Lung microvascular endothelial cell (primary cell): ENCODE results near the gene HEBP1. TPM values are rescaled to one million over a fixed set of nuclear protein-coding genes. Genes with fewer than 3 reads are reported as not detected.
"Not testable (repeated sequence)": the region's sequence is repeated elsewhere in the genome, so short reads cannot be mapped to it uniquely, and the experiment has no call there.

Source experiments
- DNase-seq, 2 donors: peaks; one replicate each; pipeline versions ENCODE4 v3.0.0 to v3.0.0-alpha.2; 2010; ENCODE audit warnings: low read depth in 2 of 2
- total RNA-seq: library from RNA; depleted of rRNA; stranded (reverse); fragments of >200 nt; gene quantifications from 2 replicates; pipeline ENCODE4 v1.2.1, GENCODE V29; 2014

HEBP1 gene, protein sequence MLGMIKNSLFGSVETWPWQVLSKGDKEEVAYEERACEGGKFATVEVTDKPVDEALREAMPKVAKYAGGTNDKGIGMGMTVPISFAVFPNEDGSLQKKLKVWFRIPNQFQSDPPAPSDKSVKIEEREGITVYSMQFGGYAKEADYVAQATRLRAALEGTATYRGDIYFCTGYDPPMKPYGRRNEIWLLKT
- total RNA-seq: 19.0 and 28.2 TPM in 2 replicates

- peak; percentile 95 to 96 for DNase-seq
These were observed at the start of gene HEBP1 for GRCh38 chr12:12999959-13000615. Gene HEBP1 (minus strand): TSS chr12:13000265. CDS start chr12:13000114, 151 bp downstream.

- peak; percentile 62 to 75 for DNase-seq
These were observed 49.8 kb upstream of the HEBP1 start for GRCh38 chr12:13049816-13050215.

GRCh38 chr12:13046964-13047363 is 46.9 kb upstream of the HEBP1 start:
- DNase-seq: no peak

DNA sequence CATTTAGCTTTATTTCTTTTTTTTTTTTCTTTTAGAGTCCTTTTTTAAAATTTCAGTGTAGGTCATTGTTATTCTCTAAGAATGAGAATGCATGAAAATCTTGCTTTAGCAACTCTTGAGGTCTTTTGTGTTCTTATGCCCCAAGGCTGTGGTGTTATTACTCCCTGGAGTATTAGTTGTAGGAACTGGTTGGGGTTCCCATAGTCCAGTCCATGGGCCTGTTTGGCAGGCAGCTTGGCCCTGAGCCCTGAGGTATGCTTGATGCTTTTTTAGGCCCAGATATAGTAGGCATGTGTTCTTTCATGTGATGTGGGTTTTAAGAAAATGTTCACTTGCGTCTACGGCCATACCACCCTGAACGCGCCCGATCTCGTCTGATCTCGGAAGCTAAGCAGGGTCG is 45.8 kb upstream of the HEBP1 start:
- no peak for DNase-seq

DNA sequence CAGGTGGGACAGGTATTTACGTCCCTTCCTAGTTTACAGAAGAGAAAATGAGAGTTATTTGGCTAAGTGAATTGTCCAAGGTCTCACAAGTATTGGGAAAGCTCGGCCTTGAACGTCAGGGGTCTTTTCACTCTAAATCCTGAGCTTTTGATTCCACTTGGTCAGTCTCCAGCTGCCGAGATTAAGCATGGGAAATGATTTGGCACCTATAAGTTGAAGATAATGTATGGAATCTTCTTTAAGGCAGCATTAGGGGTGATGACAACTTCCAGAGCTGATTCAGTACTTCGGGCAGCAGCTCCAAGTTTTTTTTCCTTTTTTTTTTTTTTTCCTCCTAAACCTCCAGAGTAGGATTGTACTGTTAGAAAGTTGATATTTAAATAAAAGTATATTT is 44.8 kb upstream of the HEBP1 start:
- DNase-seq: peak in 1 of 2 donors; percentile 15

- peak; percentile 70 to 77 for DNase-seq
These were observed 44.2 kb upstream of the HEBP1 start, which contains the start of gene FAM234B for GRCh38 chr12:13044002-13044905. Gene FAM234B (plus strand): TSS chr12:13044381. CDS start chr12:13044404, 23 bp downstream.

DNA sequence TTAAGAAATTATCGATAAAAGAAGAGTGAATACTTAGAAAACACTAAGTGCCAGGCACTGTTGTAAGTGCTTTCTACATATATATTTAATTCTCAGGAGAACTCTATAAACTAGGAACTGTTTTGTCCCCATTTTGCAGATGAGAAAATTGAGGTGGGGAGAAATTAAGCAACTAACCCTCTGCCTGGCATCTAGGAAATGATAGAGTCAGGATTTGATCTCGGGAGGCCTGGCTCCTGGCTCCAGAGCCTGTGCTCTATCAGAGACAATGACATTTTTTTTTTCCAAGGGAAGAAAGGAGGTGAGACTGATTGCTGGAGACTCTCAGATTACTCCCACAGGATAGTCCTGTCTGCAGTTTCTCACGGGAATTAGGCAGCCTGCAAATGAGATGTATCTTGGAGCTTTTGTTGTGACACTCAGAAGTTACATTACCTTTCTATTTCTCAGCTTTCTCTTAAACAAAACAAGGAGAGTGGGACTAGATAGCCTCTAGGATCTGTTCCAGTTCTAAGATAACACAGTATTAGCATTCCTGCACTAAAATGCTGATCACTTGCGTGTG is 42.7 kb upstream of the HEBP1 start:
- no peak for DNase-seq

GRCh38 chr12:13041224-13041623 is 41.2 kb upstream of the HEBP1 start:
- DNase-seq: no peak

DNA sequence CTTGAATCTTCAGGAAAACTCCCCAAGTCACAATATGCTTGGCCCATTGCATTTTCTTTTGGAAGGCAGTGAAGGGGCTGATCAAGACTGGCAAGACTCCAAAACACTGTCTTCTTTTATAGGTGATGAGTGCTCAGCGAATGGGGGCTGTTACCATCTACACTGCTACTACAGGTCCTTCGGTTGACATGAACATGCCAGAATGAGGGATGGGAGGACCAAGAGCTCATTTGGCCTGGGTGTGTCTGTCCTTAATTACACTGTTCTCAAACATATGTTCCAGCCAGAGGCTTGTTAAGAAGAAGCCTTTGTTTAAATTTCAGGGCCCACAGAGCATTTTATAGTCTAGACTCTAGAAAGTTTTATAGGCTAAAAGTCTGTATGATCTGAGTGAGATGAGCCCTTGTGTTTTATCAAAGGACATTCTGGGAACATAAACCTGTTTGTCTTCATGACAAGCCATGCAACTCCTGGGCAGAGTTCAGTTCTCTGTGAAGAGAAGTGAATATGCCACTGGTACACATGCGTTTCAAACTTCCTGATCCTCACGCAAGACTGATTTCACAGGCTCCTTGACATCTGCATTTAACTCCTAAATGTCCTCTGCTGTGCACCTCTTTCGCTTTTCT is 39.4 kb upstream of the HEBP1 start:
- DNase-seq: no peak

DNA sequence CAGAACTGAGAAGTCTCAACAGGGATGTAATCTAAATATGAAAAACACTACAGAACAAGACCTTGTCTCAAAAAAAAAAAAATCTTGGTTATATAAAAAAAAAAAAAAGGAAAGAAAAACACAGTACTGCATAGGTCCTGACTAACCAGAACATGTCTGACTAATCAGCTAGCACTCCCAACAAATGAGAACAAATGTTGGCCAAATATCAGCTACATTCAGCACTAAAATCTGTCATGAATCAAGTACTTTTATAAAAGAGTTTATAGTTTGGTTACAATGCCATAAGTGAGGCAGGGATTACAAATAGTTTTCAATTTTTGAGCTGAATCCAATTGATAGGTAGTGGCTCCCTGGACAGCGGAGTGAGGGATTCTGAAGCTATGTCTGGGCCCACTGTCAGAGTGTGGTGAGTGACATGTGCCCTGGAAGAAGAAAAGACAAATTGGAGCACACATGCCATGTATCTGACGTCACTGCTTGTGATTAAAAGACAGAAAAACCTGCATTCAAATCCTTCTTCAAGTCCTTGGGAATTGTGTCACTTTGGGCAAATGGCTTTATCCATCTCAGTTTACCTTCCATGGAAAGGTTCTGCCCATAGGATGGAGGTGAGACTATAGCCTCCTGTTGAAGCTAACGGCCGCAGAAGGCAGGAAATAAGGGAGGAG is 38.6 kb upstream of the HEBP1 start:
- DNase-seq: peak in 1 of 2 donors; percentile 27

DNA sequence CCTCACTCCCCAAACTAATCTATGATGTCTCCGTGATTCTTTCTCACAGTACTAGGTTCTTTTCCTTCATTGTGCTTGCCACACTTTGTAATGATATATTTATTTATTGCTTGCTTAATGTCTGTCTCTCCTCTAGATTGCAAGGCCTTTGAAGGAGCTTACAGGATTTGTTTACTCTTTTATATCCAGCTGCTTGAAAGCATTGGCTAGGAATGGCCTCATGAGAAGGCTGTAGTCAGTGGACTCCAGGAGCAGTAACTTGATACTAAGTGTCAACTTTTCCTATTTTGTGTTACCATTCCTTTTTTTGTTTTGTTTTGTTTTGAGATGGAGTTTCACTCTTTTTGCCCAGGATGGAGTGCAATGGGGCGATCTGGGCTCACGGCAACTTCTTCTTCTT is 36.8 kb upstream of the HEBP1 start:
- no peak for DNase-seq

GRCh38 chr12:13035335-13035734 is 35.3 kb upstream of the HEBP1 start:
- DNase-seq: not testable (repeated sequence)

- peak in 1 of 2 donors; percentile 78 for DNase-seq
These were observed 33.4 kb upstream of the HEBP1 start for GRCh38 chr12:13033476-13033875.

DNA sequence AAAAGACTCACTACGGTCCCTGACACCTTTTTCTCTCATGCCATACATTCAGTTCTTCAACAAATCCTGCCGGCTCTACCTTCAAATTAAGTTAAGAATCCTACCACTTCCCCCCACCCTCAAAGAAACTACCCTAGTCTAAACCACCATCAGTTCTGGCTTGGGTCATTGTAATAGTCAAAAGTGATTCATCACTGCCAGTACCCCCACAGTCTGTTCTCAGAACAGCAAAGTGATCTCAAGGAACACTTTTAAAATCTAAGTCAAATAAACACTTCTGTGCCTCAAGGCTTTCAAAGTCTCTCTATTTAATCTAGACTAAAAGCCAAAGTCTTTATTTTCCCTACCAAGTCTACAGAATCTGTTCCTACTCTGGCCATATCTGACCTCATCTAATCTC is 32.1 kb upstream of the HEBP1 start:
- no peak for DNase-seq

DNA sequence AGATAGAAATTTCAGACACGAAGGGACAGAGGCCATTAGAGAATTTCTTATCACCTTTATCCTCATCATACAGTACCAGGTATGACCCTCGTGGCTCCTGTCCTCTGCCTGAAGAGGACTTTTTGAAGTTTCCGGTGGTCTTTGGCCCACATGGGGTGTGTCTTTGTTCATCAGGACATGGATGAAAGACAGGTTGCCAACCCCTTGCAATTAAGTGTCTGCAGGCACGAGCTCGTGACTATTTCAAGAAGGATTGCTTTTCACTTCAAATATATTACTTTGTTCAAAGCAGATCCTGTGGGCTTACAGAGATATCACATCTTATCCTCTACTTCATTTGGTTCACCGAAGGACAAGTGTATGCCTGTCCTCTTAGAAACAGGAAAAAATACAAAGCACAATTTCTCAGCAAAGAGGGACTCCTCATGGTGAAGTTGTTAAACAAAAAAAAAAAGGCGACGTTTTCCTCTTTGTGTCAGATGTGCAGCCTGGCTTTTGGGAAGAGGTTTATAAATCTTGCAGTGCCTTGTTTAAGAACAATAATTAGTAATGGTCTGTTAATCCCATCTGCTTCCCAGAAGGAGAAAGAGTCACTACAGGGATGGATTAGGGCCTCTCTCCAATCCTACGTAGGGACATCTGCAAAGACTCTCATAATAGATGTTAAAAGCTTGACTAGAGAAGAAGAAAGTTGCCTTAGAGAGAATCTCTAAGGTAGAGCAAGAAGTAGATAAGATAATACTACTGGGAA is 30.7 kb upstream of the HEBP1 start:
- no peak for DNase-seq

DNA sequence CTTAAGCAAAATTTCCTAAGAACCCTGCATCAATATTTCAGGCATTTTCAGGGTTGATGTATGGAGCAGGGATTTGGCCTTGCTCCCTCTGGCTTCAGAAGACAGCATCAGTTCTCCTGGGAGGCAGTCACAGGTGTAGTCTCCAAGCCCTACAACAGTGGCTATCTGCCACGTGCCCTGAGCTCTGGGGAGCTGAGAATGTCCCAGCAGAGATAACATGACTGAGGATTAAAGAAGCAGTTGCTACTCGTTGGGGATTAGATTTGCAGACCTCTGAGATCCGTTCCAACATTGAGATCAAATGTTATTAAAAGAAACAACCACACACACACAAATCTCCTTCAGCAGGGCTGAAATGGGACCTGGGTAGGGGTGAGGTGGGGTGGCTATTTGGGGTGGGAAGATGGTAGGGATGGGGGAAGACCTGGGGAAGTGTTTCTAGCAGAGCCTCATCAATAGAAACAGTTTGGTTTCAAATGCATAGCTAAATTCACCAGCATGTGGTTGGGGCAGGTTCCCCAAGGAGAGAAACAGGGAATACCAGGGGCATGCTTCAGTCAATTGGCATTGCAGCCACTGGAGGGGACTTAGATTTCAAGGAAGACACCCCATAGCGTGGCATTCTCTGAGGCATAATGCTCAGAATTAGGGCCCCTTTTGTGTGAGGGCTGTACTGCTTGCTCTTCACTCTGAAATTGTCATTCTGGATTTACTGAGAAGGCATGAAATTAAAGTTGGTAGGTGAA is 28.9 kb upstream of the HEBP1 start:
- no peak for DNase-seq

GRCh38 chr12:13027508-13027907 is 27.4 kb upstream of the HEBP1 start:
- no peak for DNase-seq

DNA sequence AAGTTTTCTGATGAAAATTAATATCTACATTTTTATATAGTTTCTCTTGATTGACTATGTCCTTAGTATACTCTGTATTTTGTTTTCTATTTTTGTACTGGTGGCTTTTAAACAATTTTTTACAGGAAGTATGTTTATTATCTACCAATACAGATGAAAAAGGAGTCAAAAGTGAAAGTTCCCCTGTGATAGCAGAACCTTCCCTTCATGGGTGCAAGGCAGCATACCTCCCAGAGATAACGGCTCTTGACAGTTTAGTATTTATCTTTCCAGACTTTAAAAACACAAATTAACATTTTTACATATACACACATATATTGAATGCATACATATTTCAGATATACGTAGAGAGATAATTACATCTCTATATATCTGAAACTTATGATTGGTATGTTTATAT is 27.0 kb upstream of the HEBP1 start:
- no peak for DNase-seq

- DNase-seq: no peak
These were observed 26.2 kb upstream of the HEBP1 start for GRCh38 chr12:13026286-13026685.
